NK-92 (cell line): ENCODE data around the gene ABLIM1.

Source experiments
- DNase-seq: peaks from one replicate; lab custom pipeline; 2025; ENCODE audit not compliant: unreplicated experiment; lab: John Stamatoyannopoulos, UW

The ABLIM1 gene

DNA sequence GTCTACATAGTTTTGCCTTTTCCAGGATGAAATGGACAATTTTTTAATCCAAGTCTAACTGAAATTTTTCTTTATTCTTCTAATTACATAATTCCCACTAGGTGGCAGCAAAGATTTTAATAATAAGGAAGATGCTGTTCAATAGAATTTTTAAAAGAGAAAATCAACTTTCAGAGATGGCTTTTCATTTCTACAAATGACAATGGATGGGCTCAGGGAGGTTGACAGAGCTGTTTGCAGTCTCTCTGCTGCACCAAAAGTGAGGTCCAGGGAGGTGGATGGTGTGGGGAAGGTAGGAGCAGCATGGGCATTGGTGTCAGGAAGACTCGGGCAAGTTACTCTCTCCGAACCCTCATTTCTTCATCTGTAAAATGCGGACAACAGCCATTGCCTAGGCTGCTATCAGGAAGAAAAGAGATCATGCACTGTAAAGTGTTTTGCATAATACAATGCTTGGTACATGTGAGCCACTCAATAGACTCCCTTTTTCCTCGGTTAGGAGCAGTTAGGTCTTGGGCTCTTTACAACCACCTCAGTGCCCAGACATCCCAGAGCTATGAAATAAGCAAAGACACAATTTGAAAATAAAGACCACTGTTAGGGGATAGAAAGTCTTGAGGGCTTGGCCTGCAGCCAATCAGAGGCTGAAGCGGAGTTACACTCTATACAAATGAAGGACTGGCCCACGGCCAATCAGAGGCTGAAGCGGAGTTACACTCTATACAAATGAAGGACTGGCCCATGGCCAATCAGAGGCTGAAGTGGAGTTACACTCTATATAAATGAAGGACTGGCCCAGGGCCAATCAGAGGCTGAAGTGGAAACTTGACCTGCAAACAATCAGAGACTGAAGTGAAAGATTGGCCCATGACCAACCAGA, 107.1 kb downstream of the ABLIM1 start:
- no peak for DNase-seq

DNA sequence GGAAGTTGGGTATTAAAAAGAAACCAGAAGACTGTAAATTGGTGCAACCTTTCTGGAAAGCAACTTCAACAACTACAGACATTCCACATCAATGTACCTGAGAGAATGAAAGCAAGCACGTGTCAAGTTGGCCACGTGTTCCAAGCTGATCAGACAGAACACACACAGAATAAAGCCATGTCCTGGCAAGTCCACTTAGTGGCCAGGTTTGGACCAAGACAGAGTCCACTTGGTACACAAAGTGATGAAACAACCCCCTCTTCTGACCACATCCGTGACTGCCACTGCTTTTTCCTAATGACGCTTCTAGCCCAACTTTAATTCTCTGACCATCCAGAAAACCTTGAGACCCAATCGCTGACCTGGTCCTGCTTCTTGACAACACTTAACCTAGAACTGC, 109.4 kb downstream of the ABLIM1 start:
- no peak for DNase-seq

DNA sequence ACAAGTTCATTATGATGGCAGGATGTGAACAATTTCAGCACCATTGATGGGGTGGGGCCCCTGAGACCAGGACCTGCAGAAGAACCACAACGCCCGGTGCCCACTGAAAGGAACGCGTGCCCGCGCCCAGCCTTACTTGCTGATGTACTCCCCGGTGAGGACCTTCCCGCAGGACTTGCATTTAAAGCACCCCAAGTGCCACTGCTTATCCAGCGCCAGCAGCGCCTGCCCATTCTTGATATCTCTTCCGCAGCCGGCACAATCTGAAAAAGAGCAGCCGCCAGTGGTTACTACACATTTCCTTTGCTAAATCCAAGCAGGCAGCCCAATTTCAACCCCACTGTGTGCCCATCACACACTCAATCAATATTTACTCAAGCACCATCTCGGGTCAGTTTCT, 110.6 kb downstream of the ABLIM1 start:
- DNase-seq = no peak

DNA sequence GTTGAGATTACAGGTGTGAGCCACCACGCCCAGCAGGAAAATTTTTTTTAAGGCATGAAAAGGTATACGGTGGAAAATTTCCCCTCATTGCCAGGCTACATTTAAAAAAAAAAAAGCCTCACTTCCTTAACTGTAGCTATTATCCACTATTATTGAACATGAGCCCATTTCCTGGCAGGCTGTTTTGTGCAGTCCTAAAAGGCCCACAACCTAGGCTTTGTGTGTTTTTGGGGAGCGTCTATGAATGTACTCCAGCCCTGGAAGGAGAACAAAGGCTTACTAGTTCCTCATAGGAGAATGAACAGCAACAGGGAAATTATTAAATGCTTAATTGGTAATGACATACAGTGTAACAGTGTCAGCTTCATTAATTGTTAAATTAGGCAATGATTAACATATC, 111.0 kb downstream of the ABLIM1 start:
- no peak for DNase-seq

DNA sequence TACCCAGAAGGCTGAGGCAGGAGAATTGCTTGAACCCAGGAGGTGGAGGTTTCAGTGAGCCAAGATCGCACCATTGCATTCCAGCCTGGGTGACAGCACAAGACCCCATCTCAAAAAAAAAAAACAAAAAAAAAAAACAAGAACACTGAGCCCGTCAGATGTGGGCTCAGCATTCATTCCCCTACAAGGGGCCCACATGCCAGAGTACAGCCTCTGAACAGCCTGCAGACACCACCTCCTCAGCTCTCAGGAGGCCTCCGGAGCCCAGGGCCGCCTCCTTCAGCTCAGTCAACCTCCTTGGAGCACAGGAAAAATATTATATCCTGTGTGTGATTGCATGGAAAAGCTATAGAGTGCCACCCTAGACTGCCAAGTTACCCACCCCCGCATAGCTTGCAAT, 112.3 kb downstream of the ABLIM1 start:
- no peak for DNase-seq

DNA sequence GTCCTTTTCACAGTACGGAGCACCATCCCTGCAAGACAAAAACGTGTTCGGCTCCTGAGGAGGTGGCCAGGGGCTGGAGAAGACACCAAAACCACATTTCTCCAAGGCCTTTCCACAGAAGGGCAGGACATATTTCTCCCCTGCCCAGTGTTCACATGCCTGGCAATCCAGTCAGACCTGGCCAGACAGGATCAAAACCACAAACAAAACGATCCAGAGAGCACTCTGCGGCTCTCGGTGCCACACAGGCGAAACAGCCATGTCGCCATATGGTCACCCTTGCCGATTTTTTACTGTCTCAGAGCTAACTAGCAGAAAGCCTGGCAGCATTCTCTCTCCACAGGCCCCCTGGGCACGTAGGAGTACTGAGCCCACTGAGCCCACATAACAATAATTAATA, 113.0 kb downstream of the ABLIM1 start:
- no peak for DNase-seq

DNA sequence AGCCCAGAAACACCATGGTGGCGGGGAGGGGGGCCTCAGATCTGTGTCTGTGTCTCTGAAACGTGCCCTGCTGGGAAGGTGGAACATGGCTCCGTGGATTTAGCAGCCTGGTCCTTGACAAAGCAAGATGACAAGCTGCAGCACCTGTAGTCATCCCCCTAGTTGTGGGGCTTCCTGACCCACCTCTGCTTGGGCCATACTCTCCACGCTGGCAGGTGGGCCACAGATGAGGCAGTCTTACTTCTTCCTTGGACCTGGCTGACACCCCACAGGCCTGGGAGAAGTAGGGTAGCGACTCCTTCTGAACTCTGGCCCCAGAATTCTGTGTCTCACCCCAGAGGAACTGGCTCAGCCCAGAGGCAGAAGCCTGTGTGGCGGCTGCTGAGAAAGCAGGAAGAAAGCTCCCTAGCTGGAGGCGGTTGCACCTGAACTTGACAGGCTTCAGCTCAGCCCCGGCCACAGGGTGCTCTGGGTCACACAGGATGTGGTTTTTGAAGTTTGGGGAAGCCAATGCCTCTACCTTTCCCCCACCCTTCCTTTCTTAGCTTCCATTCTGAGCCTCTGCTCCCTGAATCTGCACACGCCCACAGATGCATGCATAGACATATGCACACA, 113.9 kb downstream of the ABLIM1 start:
- DNase-seq = no peak

DNA sequence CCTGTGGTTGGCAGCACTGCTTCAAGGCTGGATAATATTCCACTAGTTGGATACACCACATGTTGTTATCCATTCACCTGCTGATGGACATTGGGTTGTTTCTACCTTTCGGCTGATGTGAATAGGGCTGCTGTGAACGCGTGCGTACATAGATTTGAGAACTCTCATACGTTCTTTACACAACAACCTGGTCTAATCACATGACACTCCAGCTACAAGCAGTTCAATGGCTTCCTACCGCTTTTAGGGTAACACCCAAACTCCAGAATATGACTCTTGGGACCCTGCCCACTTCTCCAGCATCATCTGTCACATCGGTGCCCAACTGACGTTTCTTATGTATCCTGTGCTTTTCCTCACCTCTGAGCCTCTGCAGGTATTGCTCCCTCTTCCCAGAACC, 114.6 kb downstream of the ABLIM1 start:
- DNase-seq = no peak

DNA sequence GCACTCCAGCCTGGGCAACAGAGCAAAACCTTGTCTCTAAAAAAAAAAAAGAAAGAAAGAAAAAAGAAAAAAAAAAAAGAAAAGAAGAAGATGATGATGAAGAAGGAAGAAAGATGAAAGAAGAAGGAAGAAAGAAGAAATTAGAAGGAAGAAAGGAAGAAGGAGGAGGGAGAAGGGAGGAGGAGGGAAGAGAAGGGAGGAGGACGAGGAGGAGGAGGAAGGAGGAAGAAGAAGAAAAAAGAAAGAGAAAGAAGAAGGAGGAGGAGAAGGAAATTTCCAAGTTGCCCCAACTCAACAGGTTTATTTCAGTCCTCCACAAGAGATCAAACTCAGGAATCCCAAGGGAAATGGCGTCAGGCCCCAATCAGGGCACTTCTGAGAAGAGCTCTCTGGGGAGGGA, 115.7 kb downstream of the ABLIM1 start:
- DNase-seq = no peak

DNA sequence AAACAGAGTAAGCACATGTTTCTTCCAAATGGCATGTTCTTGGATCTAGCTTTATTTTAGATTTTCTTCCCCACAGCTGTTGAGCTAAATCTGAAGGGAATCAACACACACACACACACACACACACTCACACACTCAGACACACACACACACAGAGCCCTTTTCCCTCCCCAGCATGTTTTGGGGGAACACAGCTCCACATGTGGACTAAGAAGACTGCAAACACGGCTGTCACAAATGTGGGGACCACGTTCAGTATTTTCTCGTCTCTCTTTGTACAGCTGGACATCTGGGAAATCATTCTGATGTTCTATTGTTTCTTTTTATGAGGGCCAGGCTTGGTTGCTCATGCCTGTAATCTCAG, 116.3 kb downstream of the ABLIM1 start:
- no peak for DNase-seq

DNA sequence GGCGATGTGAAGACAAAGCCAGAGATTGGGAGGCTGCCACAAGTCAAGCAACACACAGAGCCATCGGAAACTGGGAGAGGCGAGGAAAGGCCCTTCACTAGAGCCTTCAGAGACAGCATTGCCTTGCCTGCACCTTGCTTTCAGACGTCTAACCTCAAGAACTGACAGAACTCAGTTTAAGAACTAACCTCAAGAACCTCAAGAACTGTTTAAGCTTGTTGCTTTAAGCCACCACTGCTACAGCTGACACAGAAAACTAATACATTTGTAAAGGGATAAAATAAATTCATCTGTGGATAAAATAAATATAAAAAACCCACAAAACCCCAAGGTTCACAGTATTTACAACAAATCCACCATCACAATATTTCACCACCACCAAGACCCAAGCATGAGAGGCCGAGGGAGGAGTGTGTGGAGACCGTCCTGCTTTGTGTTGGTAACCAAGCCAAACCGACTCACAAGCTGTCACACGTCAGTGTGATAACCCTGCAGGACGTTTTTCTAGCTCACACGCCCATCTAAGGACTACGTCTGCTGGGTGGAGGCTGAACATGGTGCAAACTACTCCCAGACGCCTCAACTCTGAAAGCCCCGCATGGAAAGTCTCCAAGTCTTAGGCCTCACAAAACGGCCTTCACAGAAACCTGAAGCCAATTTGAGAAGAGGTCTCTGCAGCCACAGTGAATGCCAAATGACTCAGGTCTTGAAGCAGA, 116.8 kb downstream of the ABLIM1 start:
- peak; percentile 30 for DNase-seq

DNA sequence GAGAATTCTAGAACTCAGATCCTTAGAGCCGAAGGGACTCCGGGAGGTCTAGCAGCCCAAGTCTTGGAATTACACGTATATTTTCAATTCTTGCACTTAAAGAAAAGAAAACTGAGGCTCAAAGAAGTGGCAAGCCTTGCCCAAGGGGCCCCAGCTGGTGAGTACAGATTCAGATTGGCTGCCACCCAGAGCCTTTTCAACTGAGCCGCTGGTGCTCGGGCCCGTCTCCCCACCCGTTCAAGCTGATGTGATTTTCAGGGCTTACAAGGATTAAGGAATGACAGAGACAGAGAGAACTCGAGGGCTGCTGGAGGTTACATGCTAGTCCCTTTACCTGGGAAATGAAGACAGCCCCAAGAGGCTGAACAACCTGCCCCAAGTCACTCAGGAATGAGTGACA, 117.8 kb downstream of the ABLIM1 start:
- DNase-seq = no peak

DNA sequence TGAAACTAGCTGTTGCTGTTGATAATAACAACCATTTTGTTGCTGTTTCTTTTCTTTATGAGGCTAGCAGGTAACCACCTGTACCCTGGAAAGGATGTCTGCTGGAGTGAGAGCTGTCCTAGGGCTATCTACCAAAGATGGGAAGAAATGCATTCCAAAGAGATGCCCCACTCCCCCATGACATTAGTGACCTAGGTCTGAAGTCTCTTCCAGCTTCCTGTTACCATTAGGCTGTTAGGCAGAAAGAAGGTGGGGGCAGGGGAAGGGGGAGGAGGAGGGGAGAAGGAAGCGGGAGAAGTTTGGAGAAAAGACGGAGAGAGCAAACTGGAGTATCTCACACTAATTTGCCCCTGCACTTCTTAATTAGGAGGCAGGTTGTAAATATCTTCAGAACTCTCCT, 118.5 kb downstream of the ABLIM1 start:
- no peak for DNase-seq

DNA sequence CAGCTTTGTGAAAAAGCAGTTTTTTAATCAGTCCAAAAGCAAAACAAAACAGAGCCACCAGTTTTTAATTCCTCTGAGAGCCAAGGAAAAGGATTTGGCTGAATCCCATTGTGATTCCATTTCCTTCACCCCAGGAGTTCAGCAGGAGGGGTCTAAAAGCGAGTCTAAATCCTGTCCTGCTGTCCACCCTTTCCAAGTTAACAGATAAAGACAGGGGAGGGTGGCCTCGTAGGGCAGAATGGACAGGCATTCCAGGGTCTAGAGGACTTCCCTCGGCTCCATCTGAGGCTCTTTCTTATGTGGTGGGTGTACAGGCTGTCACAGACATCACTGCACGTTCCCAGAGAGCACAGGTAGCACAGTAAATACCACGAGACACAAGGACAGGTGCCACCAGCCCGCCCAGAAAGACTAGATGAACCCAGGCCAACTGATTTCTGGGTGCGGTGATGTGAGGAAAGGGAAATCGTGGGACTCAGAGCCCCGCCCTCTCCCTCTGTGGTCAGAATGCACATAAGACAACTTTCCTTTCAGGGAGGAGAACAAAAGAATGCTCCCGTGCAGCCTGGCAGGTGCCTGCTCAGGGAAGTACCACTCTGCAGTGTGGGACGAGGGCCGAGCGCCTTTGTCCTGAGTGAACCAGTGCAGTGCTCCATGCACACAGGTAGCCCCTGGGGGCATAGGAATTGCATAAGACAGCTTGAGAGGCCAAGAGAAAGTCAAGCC, 119.7 kb downstream of the ABLIM1 start:
- no peak for DNase-seq

DNA sequence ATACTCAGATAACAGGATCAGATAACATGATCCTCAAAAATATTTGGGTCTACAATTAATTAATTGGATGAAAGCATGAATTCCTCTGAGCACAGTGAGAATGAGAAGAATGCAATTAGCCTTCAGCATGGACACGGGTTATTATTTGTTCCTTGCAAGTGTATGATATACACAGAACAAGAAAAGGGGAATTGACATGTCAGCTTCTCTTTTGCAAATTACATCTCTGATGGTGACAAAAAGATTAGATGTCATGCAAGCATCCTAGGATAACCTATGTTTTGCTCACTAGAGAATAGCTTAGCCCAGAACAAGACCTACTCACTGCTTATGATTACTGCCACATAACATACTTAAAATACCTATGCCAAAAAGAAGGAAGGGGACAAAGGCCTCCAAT, 120.3 kb downstream of the ABLIM1 start:
- DNase-seq = no peak

DNA sequence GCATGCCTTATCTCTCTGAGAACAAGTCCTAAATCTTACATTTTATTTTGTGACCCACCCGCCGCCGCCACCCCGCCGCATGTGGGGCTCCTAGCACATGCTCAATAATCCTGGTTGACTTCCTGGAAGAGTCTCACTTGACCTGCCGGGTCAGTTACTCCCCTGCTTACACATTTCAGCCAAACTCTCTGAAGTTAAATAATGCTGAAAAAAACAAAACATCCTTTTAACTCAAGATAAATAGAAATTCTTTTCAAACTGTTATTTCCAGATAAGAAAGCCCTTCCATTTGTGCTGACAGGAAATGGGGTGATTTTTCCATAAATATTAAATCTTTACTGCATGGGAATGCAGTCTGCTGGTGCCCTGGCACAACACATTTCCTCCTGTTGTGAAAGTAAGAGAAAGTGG, 123.5 kb downstream of the ABLIM1 start:
- DNase-seq = no peak

DNA sequence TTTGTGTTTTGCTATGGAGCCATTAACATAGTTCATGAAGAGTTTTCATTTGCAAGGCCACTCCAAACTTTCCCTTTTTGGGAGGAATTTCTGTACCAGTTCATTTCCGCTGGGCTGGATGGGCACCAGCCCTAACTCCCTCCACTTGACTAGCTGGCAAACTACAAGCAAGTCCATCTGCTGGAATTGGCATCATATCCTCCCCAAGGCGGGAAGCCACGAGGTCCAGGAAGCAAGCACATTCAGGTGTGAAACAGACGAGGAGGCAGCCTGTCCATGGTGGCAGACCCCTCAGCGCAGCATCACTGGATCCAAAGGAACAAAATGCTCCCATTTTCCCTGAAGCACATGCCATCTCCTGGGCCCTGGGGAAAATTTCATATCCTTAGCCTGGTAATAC, 125.8 kb downstream of the ABLIM1 start:
- DNase-seq = no peak

DNA sequence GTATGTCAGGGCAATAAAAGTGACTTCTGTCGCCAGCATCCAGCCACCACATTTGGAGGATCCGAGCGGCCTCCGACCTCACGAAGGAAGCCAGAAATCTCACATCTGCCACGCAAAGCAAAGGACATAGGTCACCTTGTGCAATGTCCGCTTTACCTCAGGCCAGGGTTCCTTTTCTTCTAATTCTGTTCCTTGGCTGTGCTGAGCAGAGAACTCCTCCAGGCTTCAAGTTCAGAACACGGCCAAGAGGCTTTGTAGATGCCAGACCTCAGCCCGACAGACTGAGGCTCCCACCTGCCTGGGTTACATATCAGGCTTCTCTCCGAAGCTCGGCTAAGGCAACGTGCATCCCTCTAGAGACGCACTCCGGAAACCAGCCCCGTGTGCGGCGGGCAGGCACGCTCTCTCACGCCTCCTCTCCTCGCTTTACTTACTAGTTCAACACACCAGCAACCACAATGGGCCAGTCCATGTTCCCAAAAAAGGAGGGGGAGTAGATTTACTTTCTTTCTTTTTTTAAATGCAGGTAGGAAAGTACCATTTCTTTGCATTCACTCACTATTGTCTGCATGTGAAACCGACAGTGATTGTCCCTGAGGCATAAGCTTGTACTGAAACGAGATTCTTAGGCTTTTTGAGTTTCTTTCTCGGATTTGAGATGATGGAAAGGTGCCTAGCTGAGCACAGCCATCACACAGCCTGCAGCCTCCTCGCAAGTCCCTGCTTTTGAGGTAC, 131.4 kb downstream of the ABLIM1 start:
- peak; percentile 62 for DNase-seq

DNA sequence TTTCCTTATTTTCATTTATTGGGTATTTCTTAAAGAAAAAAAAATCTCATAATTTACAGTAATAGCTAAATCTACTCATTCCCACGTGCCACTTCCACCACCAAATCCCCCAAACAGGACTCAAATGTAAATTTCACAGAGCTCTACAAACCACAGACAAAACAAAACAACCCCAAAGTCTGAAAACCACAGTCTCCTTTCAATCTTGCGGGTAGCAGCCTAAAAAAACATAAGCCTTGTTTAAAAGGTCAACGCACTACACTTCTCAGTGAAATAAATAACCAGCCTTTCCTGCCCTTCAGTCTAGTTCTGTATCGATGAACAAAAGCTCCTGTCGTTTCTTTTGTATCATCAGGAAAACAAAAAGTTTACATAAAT, 132.0 kb downstream of the ABLIM1 start:
- no peak for DNase-seq

DNA sequence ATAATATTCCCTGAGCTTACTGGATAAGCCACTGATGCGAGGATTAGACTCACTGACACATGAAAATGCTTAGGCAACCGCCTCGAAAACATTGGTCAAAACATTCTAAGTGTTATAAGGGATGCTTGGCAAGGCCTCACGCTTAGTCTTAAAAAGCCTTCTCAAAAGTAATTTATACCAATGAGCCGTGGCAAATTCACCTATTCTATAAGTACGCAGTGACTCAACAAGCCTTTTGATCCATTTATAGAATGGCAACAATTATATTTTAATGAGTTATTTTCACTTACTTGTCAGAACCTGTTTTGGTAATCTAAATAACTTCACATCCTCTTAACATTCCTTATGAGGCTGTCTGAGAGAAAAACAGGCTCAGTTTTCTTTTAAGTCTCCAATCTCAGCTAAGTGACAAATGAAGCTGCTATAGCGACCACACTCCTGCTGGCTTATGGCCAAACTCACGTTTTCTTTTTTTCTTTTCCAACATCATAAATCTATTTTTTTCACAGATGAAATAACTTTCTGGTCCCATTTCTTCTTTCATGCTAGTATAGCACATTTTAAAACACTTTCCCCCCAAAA, 132.6 kb downstream of the ABLIM1 start:
- no peak for DNase-seq

DNA sequence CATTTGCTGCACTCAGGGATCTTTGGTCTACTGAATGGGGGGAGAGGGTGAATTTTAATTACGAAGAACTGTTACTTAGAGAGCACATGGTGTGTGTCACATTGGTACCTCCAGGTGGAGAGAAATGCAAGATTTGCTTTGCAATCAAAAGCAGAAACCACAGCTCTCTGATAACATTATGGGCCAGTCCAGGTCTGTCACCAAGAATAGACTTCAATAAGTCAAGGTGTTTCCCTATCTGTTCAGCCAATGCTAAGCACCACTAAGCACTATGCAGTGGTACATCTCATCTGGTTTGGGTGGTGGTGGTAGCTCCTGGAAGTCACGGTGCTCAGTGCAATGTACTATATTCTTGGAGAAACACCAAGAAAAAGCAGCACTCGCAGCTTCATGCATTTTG, 134.2 kb downstream of the ABLIM1 start:
- DNase-seq = no peak
